ENCODE data around the gene SLC35D3.

DNA sequence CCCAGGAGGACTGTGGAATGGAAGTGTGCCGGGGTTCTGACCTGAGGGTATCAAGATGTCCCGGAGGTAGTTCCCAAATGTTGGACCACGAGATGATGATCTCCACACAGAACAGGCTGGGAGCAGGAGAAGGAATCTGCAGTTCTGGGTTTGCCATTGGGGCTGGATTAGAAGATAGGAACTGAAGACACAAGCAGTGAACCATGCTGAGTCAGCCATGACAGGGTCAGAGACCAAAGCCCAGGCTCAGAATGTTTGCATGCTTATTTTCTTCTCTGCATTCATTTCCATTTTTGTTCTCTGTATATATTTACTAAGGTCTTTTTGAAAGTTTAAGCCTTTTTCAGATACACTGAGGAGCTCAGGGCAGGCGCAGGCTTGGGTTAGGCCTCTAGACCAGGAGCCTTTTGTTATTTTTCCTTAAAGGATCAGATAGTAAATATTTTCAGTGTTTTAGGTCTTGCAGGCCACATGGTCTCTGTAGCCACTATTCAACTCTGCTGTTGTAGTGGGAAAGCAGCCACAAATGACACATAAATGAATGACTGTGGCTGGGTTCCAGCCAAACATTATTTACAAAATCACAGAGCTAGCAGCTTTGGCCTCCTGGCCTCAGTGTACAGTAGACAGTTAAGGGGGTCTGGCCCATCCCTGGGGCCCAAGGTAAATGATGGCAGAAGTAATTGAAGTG, 28.5 kb downstream of the SLC35D3 start:
- TF ChIP-seq, protein P1, sequence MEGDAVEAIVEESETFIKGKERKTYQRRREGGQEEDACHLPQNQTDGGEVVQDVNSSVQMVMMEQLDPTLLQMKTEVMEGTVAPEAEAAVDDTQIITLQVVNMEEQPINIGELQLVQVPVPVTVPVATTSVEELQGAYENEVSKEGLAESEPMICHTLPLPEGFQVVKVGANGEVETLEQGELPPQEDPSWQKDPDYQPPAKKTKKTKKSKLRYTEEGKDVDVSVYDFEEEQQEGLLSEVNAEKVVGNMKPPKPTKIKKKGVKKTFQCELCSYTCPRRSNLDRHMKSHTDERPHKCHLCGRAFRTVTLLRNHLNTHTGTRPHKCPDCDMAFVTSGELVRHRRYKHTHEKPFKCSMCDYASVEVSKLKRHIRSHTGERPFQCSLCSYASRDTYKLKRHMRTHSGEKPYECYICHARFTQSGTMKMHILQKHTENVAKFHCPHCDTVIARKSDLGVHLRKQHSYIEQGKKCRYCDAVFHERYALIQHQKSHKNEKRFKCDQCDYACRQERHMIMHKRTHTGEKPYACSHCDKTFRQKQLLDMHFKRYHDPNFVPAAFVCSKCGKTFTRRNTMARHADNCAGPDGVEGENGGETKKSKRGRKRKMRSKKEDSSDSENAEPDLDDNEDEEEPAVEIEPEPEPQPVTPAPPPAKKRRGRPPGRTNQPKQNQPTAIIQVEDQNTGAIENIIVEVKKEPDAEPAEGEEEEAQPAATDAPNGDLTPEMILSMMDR (IDR thresholded peaks at IDR 0.05): no peak
- TF ChIP-seq EZH2 (IDR thresholded peaks at IDR 0.05; ENCODE audit: borderline replicate concordance, insufficient read depth, low read depth, low read length, poor library complexity, severe bottlenecking): no peak

Data from B cell (primary cell).